Dermis blood vessel endothelial cell (primary cell): ENCODE measurements around the gene GADD45A. TPM values are rescaled to one million over a fixed set of nuclear protein-coding genes. Genes with fewer than 3 reads are reported as not detected.

ENCODE experiments used
- DNase-seq: peaks from one replicate; pipeline ENCODE4 v3.0.0; 2010
- total RNA-seq: library from RNA; depleted of rRNA; stranded (reverse); fragments of >200 nt; gene quantifications from 2 replicates; pipeline ENCODE4 v1.2.3, GENCODE V29; 2014

The GADD45A gene
- total RNA-seq, 1 donor from 2014 or later = 34.9 TPM

DNA sequence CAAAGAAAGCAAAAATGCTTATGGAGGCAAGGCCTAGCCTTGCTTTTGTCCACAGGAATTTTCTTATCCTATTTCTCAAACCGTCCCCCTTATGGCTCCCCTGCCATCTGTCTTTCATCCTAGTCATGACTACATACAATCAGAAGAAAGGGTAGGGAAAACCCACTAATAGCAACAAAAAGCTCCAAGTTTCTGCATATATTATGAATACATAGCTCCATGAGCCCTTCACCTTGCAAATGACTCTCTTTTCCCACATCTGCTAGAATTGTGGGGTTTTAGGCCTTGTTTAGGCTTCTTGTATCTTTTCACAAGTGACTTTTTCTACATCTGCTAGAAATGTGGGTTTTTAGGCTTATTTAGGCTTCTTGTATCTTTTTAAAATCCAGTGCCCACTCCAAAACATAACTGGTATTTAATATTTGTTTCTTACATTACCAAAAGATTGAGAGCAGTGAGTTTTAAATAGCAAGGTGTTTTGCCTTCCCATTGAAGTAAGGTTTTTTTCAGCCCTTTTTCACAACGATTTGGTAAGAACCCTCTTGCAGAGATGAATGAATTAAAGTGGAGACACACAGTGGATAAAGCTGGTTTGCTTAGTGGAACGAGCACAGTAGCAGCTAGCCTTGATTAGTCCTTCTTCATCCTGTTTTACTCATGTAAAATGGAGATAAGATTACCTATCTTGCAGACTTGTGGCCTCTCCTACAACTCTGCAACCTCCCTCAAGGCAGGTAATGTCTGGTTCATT is 4.4 kb downstream of the GADD45A start:
- peak; percentile 52 for DNase-seq

DNA sequence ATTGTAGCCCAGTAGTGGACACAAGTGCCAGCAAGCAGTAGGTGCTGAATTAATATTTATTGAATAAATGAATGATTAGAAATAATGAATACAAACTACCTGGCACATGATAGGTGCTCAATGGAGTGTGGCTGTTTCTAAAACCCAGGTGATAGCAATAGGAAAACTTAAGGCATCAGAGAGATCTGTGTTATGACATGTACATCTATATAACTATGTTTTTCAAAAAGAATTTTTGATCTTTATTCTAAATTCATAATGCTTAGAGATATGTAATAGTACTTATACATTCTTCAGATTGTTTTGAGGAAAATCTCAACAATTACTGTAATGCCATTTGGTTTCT is 5.0 kb downstream of the GADD45A start:
- no peak for DNase-seq

DNA sequence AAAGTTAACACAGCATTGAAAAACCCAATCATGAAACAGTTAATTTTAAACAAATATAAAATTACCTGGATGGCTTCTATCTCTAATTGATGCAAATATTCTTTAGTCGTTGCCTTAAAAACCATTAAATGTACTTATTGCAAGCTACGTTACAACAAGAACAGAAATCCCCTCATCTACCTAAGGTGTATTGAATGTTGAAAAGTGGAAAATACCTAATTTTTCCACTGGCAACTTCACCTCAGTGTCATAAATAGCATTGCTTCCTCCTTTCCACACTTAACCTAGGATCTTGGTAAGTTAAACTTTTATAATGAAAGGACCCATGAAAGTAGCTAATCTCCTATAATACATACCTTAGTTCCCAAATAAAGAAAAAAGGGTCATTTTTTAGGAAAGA is 5.4 kb downstream of the GADD45A start:
- no peak for DNase-seq

DNA sequence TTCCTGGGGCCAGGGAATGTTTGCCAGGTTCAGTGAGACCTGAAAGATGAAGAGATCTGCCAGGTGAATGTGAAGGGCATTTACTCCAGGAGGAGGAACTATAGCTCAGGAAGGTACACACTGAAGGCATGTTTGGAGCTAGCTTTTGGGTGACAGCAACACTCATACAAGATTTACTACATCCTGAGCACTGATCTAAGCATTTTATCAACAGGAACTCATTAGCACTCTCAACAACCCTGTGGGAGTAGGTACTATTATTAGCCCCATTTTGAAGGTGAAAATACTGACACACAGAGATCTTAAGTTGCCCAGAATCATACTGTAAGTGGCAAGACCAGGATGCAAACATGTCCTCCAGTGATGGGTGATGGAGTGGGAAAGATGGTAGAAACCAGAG is 6.7 kb downstream of the GADD45A start:
- peak; percentile 24 for DNase-seq

DNA sequence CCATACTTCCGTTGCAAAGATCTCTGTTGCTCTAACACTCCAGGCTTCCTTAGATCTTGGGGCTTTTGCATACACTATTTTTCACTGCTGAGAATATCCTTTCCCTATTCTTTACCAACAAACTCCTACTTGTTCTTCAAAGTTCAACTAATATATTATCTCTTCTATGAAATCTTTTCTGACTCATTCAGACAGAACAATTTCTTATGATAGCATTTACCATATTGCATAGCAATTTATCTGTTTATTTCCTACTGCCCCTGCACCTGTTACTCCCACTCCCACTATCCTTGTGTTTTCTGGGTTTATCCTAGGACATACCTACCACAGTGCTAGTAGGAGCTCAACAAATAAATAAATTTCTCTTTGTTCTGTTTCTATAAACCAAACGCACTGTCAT is 11.0 kb downstream of the GADD45A start:
- no peak for DNase-seq

DNA sequence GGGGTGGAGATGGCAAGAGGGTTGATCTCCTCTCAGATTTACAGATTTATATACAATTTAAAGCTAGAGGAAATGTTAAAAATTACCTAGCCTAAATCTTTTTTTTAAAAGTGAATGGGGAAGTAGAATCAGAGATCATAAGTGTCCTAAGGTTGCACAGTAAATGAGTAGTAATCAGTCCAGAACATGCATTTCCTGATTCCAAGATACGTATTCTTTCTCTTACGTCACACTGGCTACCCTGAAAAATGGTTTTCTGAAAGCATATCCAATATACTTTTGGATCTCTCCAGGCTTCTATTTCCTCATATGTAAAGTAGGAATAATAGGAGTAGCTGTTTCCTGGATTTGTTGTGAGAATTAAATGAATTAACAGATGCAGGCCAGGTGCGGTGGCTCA is 11.7 kb downstream of the GADD45A start:
- peak; percentile 54 for DNase-seq

DNA sequence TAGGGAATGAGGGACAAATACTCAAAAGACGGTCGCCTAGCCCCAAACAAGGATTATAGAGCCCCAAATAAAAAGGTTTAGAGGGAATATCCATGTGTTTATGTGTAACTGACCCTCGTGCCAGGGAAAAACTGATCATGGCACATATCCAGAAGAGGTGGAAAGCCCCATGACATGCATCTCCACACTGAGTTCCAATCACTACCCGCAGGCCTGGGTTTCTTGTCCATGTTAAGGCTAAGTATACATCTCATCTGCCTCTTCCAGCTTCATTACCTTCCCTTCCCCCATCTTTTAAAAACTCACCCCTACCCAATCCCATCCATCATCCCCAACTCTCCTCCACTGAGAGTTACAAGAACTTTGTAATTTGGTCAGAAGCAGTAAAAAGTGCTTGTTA is 15.2 kb downstream of the GADD45A start:
- DNase-seq = no peak

DNA sequence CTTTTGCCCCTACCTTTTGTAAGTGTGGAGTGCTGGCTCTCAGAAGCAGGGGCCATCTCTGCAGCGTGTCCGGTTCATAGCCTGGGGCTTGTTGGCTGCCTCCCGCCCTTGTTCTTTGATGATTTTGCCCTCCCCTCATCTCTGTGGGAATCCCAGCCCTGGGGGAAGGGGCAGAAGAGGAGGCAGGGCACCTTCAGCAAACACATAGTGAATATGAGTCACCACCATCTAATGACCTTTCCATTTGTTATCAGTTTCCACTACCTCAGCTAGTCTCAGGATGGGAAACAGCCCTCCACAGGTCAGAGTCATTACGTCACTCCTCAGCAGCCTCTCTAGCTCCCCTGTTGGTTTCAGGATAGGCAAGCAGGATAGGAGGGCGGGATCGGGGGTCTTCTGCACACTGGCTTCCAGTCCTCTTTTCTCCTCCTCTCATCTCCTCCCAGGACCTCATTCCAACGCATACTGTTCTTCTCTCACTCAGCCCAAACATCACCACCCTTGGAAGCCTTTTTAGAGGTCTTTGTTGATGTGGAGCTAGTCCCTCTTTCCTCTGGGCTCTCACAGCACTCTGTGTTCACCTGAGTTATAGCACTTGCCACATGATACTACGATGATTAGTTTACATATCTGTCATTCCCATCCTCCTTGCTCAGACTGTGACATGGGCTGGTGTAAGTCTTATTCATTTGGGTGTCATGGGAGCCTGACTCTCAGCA is 15.8 kb downstream of the GADD45A start:
- peak; percentile 96 for DNase-seq

DNA sequence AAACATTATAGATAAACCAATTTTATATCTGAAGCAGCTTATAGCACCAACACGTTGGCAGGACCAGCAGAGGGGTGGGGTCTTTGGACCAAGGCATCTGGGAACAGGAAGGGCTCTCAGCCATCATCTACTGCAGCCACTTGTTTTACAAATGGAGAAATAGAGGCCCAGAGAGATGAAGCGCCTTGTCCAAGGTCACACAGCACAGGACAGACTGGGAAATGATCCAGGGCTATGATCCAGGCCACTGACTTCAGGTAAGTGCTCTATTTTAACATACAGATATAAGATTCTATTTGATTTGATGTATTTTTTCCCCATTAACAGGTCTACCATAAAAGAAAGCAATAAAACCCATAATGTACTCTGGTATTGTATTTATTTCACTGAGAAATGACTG is 16.9 kb downstream of the GADD45A start:
- DNase-seq = no peak

DNA sequence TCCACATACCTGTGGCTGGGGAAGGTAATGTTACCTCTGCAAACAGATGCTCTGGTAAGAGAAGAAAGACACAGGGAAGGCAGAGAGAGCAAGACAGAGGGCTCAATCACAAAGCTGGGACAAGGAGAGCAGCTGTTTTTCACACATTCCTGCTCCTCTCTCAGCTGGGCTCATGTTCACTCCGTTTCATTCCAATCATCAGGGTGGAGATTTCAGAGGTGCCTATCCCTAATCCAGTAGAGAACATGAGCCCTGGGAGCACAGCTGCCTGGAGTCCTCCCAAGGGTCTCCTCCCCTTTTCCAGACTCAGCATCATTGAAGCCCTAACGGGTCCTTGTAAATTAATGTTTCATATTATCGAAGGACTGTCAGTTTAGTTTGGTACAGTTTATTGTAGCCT is 19.4 kb downstream of the GADD45A start:
- DNase-seq = no peak

DNA sequence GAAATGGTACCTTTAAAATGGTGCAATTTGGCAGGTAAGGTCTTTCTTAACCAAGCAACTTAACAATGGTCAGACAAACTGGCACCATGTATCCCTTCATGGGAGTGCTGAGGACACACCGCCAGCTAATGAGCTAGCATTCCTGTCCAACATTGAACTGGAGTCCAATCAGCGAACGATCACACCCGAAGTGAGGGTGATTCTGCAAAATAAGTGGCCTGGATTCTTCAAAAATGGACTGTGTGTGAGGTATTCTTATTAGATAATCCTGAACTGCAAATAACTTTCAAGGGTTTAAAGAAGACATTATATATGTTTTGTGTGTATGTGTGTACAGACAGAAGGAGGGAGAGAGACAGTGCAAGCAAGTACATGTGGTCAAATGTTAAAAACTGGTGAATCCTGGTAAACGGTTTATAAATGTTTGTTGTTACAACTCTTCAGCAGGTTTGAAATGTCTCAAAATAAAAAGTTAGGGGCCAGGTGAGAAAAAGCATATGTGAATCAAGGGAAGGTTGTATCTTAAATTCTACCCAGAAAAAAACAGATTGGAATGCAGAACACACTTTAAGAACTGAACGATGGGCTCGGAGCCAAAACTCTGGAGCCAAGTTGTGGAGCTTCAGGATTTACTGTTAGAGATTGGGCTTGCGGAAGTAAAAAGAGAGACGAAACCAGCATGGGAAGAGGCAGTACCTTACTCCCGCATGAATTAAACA is 20.9 kb downstream of the GADD45A start:
- no peak for DNase-seq

DNA sequence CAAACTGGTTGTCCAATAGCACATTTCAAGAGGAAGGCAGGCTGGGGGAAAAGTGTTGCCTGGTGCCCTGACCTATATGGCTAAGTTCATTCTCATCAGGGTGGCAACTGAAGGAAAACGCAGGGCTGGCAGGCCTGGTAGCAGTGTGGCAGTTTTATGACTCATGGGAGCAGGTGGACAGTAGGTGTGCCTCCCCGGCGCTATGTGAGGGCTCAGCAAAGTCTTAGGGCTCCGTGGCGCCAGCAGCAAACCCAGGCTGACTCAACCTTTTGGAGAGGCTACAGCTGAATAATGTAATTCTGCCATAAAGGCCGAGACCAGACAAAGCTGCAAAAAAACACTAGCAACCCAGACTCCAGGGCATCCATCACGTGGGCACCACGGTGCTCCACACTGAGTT is 23.6 kb downstream of the GADD45A start:
- DNase-seq = no peak

DNA sequence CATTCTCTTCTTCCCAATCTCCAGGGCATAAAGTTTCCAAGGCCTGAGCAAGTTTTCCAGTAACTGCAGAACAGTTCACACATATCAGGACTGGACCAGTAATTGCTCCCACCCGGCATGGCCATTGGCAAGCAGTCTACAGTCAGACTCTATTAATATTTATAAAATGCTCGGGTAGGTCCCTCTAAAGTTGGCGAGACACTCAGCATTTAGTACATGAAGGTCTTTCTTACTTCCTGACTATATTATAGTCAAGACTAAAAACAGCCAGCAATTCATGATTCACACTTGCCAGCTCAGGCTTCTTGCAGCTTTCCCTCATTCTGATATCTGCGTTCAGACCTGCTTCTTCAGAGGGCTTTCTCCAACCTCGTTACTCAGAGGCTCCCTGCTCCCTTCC is 25.4 kb downstream of the GADD45A start:
- DNase-seq = peak; percentile 82

DNA sequence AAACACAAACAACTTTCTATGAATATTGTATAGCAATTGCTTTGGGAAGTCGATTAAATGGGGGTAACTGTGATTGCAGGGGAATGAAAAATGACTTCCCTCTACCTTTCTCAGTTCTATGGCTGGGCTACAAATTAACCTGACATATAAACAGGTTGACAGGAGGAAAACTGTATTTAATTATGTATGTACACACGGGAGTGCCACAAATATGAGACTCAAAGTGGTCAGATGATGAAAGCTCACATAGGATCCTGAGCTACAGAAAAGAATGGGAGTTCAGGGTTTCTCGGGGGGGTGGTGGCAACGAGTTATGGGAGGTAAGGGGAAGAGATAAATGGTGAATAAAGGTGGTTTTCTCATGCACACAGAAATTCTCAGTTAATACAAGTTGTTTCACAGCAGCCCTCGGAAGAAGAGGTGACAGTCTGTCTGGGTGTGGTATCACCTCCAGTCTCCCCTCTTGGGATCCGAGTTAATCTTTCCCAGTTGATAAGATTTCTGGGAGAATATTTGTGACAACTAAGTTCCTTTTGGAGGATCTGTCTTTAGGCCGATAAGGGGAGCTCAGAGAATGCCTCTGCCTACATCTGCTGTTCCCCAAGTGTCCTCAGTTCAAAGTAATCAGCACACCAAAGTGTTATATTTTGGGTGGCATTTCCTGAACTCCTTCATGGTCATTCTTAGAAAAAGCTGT is 26.3 kb downstream of the GADD45A start:
- DNase-seq = no peak

DNA sequence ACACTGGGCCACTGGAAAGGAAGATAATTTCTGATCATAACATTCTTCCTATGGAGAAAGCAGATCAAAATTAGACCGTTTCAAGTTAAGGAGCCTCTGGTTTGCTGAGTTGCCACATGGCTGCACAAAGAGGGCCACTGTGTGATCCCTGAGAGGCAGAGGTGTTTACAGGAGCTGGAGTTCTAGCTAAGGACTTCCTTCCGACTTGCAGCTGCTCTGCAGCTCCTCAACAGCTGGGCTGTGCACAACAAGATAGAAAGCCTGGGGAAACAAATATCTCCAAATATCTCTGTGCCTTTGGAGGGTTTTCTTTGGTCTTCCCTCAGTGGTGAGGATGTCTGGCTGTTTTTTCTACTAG is 26.8 kb downstream of the GADD45A start:
- no peak for DNase-seq

DNA sequence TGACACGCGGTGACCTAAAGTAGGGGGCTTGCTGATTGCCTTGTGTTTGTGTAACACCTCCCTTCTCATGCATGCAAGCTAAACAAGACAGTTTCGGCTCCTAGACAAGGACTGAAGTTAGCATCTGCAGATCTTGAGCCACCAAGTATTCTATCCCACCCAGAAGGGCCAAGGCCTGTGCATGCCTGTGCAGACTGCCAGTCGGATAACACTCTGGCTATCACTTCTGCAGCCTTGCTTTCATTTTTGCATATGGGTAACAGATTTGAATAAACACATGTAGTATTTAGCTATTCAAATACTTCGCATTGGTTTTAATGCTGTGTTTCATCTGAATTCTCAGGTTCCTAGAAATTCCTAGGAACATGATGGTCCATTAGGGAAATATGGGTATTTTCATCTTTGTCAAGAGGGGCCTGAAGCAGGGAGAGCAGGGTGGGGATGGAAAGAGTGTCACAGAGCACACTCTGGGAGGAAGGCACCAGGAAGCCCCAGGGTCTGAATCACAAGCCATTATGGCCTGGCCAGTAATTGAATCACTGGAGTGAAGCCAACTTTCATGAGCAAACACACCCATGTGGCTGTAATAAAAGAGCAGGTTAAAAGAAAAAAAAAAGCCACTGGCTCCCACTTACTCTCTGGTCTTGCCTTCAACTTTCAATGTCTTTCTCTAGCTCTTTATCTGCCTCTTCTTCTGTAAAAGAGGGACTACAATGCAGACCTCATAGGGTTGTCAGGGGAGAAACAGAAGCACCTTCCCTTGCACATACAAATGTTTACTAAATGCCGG is 28.3 kb downstream of the GADD45A start:
- peak; percentile 94 for DNase-seq

DNA sequence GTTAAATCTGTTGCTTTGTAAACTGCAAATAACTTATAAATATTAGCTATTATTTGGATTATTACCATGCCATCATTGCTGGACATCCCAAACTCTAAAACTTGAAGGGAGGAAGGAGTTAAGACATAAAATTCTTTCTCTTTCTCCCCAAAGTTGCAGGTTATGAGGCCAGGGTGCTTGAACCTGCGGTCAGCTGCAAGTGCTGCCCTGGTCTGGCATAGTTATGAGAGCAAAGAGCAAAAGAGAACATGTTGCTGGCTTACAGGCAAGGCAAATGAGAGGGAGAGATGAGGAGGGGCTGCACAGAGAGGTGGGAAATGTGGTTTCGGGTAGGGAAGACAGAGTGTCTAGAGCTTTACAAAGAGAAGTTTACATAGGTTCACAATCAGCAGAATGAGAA is 30.8 kb downstream of the GADD45A start:
- no peak for DNase-seq

DNA sequence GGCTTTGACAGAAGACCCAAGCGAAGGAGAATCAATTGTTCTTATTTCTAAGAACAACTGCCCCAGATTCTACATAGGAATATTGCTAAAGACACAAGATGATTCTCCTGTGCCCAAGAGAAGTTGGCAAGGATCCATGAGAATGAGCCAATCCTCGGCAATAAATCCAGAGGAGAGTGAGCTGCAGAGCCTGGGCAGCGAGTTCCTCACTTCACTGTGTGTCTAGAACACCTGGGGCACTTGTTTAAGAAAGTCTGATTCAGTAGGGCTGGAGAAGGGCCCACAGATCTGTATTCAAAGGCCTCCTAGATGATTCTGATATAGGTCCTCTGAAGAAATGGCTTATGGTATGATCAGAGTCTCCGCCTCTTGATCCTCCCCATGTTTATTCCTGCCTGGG is 31.8 kb downstream of the GADD45A start:
- DNase-seq = no peak

DNA sequence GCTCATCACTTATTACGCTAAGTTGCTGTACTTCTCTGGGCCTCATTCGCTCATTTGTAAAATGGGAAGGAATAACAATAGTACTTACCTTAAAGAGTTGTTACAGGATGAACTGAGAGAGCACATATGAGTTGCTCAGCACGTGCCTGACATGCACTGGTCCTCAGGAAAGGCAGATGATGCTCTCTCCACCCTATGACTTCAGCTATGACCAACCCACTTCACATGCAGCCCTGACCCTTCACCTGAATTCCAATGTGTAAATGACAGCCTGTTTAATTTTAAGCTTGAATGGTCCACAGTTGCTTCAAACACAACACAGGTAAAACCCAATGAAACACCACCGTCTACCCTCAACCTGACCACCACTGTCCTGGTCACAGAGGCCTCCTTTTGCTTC is 32.9 kb downstream of the GADD45A start:
- DNase-seq = no peak

DNA sequence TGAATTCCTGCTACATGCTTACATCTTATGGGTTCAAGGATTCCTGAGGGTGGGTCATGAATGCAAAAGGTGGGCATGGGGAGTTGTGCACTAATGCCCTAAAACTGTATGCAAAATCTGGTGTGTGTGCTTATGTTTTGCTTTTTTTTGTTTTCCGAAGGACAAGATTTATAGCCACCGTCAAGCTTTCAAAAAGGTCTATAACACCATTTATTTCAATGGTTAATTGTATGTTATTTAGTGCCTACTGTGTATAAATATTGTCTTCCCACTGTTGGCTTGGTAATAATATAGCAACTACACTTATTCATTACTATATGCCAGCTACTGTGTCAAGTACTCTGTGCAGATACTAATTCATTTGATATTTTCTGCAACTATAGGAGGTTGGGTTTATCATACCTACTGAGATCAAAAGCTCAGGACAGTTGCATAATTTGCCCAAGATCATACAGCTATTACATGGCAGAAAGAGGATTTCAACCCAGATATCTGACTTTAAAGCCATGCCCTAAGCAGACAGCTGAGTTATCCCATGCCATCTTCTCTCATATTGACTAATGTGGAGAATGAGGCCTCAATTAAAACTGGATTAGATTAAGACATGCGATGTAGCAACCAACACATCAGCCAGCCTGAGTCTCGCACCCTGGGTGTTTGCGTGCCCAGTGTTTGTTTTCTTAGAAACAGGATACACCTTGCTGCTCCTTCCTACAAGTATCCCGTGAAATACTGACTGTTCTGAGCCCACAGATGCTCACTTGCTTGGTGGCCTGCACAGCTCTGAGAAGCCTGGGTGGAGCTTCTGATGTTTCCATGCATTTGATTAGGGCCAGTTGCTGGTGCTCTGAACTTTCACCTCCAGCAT is 34.6 kb downstream of the GADD45A start:
- DNase-seq = peak; percentile 89

DNA sequence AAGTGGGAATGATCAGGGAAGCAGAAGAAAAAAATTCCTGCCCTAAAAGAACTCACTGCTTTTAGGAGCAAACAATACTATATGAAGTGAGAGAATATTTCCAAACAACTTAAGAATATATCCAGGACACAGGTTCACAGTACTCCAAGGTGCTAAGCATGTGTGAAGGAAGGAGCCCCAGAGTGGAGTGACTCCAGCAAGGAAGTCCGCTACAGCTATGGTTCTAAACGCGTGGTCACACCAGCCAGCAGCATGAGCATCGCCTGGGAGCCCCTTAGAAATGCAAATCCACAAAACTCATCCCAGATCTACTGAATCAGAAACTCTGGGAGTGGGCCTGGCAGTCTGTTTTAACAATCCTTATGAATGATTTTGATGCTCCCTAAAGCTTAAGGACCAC is 36.1 kb downstream of the GADD45A start:
- DNase-seq = no peak
